DND-41 (cell line): Measurements from ENCODE around the gene INTS13.
"Not testable (repeated sequence)": the region's sequence is repeated elsewhere in the genome, so short reads cannot be mapped to it uniquely, and the experiment has no call there.

Source experiments
- ATAC-seq: fragments of 200-7000 bp; cut with Tn5 transposase; 3 replicates; pipeline ENCODE4 v1.9.1; 2021; ENCODE audit warnings: low read depth; ENCODE audit not compliant: insufficient read depth
- DNase-seq: peaks from one replicate; pipeline ENCODE4 v3.0.0-alpha.2; 2020
- H2AFZ ChIP-seq: 2 replicates; pipeline ENCODE4 v1.6.0; 2012; ENCODE audit warnings: low read depth, low read length
- H3K27ac ChIP-seq: 2 replicates; pipeline ENCODE4 v1.5.1; 2012; ENCODE audit warnings: low read length, inconsistent platforms
- H3K27me3 ChIP-seq: fragments of 200-600 bp; sonication (generic); 2 replicates; pipeline ENCODE4 v1.6.0; 2012; ENCODE audit warnings: low read length, mild to moderate bottlenecking, inconsistent platforms; ENCODE audit not compliant: insufficient read depth, poor library complexity
- H3K36me3 ChIP-seq: 2 replicates; pipeline ENCODE4 v1.5.1; 2012; ENCODE audit warnings: low read length, inconsistent platforms; ENCODE audit not compliant: insufficient read depth
- H3K4me1 ChIP-seq: 2 replicates; pipeline ENCODE4 v1.5.1; 2012; ENCODE audit warnings: mild to moderate bottlenecking, low read length; ENCODE audit not compliant: insufficient read depth
- H3K4me2 ChIP-seq: 2 replicates; pipeline ENCODE4 v1.6.0; 2012; ENCODE audit warnings: mild to moderate bottlenecking, moderate library complexity, low read length, inconsistent platforms; ENCODE audit not compliant: insufficient read depth
- H3K4me3 ChIP-seq, 2 experiments: fragments of 200-600 bp in 1 of 2; shearing (Covaris generic) in 1 of 2; 2 replicates each; pipeline ENCODE4 v1.5.1; 2012 to 2016; ENCODE audit warnings: inconsistent platforms in 2 of 2, low read length in 2 of 2, mild to moderate bottlenecking in 2 of 2, low read depth in 1 of 2, moderate library complexity in 1 of 2
- H3K79me2 ChIP-seq: 2 replicates; pipeline ENCODE4 v1.6.0; 2012; ENCODE audit warnings: low read length, inconsistent platforms; ENCODE audit not compliant: insufficient read depth
- H3K9ac ChIP-seq: 2 replicates; pipeline ENCODE4 v1.6.0; 2012; ENCODE audit warnings: low read depth, mild to moderate bottlenecking, inconsistent platforms, low read length, moderate library complexity
- H3K9me3 ChIP-seq: 2 replicates; pipeline ENCODE4 v1.5.1; 2012; ENCODE audit warnings: low read length, moderate library complexity, mild to moderate bottlenecking, inconsistent platforms; ENCODE audit not compliant: insufficient read depth, severe bottlenecking
- H4K20me1 ChIP-seq: 2 replicates; pipeline ENCODE4 v1.6.0; 2012; ENCODE audit warnings: low read length; ENCODE audit not compliant: insufficient read depth
- EZH2 ChIP-seq: IDR thresholded peaks from 3 replicates; pipeline ENCODE4 v1.6.1; 2012; ENCODE audit warnings: borderline replicate concordance, low read depth, mild to moderate bottlenecking, moderate library complexity, low read length, inconsistent platforms; ENCODE audit not compliant: severe bottlenecking
- TF ChIP-seq, protein P1 (sequence below): IDR thresholded peaks from 2 replicates; pipeline ENCODE4 v1.5.1; 2012; ENCODE audit warnings: borderline replicate concordance, low read length, moderate library complexity, mild to moderate bottlenecking; ENCODE audit not compliant: poor library complexity, severe bottlenecking; ENCODE audit errors: extremely low read depth

Gene INTS13

DNA sequence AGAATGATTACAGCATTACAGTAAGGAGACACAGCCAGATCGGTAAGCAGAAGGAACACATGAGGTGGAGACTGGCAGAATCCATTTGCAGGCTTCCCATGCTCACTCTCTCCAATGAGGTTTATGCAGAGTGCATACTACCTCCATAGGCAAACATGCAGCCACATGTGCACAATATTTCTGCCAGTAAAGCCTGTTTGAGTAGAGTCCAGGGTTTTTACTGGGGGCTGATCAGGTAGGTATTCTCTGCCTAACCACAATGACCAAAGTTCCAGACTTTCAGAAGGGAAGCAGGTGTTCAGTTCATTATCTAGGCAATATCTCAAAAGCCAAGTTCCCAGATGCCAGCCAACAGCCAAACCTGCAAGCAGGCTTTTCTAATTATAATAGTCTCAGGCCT, 31.1 kb downstream of the INTS13 start:
- peak overlapping the region; percentile 24 for H3K9ac ChIP-seq
- no peak overlapping the region for H2AFZ ChIP-seq
- H3K79me2 ChIP-seq = no peaks in the 10 kb centered on the region; the same call in 1 of the 2 replicates
- H3K4me1 ChIP-seq = peaks cover 43% of the 10 kb centered on the region
- H3K27me3 ChIP-seq = no peaks in the 10 kb centered on the region
- no peaks in the 10 kb centered on the region for H4K20me1 ChIP-seq
- H3K36me3 ChIP-seq = peaks cover 83% of the 10 kb centered on the region
- H3K4me2 ChIP-seq = peak overlapping the region; percentile 41; the same call in 1 of the 2 replicates
- no peak overlapping the region for H3K4me3 ChIP-seq
- DNase-seq (peak; percentile 63), ATAC-seq (peak; percentile 93)
- no peak for TF ChIP-seq EZH2
- TF ChIP-seq, protein P1, sequence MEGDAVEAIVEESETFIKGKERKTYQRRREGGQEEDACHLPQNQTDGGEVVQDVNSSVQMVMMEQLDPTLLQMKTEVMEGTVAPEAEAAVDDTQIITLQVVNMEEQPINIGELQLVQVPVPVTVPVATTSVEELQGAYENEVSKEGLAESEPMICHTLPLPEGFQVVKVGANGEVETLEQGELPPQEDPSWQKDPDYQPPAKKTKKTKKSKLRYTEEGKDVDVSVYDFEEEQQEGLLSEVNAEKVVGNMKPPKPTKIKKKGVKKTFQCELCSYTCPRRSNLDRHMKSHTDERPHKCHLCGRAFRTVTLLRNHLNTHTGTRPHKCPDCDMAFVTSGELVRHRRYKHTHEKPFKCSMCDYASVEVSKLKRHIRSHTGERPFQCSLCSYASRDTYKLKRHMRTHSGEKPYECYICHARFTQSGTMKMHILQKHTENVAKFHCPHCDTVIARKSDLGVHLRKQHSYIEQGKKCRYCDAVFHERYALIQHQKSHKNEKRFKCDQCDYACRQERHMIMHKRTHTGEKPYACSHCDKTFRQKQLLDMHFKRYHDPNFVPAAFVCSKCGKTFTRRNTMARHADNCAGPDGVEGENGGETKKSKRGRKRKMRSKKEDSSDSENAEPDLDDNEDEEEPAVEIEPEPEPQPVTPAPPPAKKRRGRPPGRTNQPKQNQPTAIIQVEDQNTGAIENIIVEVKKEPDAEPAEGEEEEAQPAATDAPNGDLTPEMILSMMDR = no peak
- H3K9me3 ChIP-seq = no peaks in the 10 kb centered on the region
- peak overlapping the region; percentile 72 for H3K27ac ChIP-seq

DNA sequence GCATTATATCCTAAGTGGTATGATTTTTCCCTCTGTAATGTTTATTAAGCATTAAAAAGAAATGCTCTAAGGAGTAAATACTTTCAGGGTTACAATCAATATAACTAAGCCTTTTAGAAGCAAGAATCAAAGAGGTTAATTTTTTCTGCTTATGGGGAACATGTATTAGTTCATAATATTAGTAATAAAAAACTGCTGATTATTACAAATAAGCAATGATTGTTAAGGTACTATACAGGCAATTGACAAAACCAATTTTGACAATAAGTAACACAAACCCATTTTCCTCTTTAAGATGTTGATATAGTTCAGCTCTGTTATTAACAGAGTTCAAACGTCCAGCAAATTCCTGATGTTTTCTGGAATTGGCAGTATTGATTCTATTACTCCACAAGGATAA, 31.8 kb downstream of the INTS13 start:
- no peak overlapping the region for H2AFZ ChIP-seq
- peak overlapping the region; percentile 8; the same call in 1 of the 2 replicates for H3K9ac ChIP-seq
- no peak for DNase-seq
- no peaks in the 10 kb centered on the region for H4K20me1 ChIP-seq
- peaks cover 77% of the 10 kb centered on the region for H3K36me3 ChIP-seq
- H3K9me3 ChIP-seq = no peaks in the 10 kb centered on the region
- no peak for ATAC-seq
- no peak for TF ChIP-seq EZH2
- TF ChIP-seq, protein P1 = no peak
- H3K4me1 ChIP-seq = peaks cover 43% of the 10 kb centered on the region
- no peaks in the 10 kb centered on the region for H3K27me3 ChIP-seq
- H3K27ac ChIP-seq = peak overlapping the region; percentile 72
- peak overlapping the region; percentile 41; the same call in 1 of the 2 replicates for H3K4me2 ChIP-seq
- no peaks in the 10 kb centered on the region; the same call in 1 of the 2 replicates for H3K79me2 ChIP-seq
- H3K4me3 ChIP-seq = no peak overlapping the region

DNA sequence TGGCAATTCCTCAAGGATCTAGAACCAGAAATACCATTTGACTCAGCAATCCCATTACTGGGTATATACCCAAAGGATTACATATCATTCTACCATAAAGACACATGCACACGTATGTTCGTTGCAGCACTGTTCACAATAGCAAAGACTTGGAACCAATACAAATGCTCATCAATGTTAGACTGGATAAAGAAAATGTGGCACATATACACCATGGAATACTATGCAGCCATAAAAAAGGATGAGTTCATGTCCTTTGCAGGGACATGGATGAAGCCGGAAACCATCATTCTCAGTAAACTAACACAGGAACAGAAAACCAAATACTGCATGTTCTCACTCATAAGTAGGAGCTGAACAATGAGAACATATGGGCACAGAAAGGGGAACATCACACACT, 34.4 kb downstream of the INTS13 start:
- not testable (repeated sequence) for H2AFZ ChIP-seq, H4K20me1 ChIP-seq, H3K27me3 ChIP-seq, H3K9ac ChIP-seq, H3K4me3 ChIP-seq, DNase-seq, H3K27ac ChIP-seq, H3K9me3 ChIP-seq, ATAC-seq, H3K79me2 ChIP-seq, H3K4me2 ChIP-seq
- H3K36me3 ChIP-seq = peaks cover 65% of the 10 kb centered on the region
- H3K4me1 ChIP-seq = peaks cover 41% of the 10 kb centered on the region

DNA sequence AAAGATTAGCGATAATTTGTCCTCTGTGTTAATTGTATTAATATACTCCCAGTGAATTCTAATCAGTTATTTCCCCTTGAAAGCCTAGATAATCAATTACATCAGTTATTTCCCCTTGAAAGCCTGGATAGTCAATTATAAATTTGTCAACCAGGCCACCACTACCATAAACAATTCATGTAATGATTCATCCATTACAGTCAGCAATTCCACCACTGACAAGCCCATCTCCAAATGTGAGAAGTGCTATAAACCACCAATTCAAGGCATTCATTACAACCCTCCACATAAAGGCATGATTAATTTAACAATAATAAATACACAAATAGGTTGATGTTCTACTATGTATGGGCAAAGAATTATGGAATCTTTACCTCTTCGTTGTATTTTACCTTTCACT, 40.9 kb downstream of the INTS13 start:
- Histone ChIP-seq H3K36me3 (peaks cover 27% of the 10 kb centered on the region), H3K27ac (no peak overlapping the region), H3K9ac (no peak overlapping the region), H3K27me3 (no peaks in the 10 kb centered on the region), H3K4me2 (no peak overlapping the region), H3K4me1 (no peaks in the 10 kb centered on the region), H3K79me2 (no peaks in the 10 kb centered on the region), H2AFZ (no peak overlapping the region), H3K4me3 (no peak overlapping the region), H4K20me1 (no peaks in the 10 kb centered on the region), H3K9me3 (no peaks in the 10 kb centered on the region)
- DNase-seq (no peak), ATAC-seq (no peak)
- TF ChIP-seq, protein P1 = no peak
- TF ChIP-seq EZH2 = no peak
